Measurements from ENCODE around the gene CENPP.

DNA sequence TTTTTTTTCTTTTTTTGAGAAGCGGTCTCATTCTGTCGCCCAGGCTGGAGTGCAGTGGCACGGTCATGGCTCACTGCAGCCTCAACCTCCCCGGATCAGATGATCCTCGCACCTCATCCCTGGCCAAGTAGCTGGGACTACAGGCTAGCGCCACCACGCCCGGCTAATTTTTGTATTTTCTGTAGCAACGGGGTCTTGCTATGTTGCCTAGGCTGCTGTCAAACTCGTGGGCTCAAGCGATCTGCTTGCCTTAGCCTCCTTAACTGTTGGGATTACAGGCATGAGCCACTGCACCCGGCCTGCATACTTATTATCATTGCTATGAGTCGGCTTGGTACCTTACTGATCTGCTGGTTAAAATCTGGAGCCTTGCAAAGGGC lies 31.5 kb upstream of the CENPP start:
- TF ChIP-seq, protein P1, sequence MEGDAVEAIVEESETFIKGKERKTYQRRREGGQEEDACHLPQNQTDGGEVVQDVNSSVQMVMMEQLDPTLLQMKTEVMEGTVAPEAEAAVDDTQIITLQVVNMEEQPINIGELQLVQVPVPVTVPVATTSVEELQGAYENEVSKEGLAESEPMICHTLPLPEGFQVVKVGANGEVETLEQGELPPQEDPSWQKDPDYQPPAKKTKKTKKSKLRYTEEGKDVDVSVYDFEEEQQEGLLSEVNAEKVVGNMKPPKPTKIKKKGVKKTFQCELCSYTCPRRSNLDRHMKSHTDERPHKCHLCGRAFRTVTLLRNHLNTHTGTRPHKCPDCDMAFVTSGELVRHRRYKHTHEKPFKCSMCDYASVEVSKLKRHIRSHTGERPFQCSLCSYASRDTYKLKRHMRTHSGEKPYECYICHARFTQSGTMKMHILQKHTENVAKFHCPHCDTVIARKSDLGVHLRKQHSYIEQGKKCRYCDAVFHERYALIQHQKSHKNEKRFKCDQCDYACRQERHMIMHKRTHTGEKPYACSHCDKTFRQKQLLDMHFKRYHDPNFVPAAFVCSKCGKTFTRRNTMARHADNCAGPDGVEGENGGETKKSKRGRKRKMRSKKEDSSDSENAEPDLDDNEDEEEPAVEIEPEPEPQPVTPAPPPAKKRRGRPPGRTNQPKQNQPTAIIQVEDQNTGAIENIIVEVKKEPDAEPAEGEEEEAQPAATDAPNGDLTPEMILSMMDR (IDR thresholded peaks at IDR 0.05) = no peak
- TF ChIP-seq POLR2A (IDR thresholded peaks at IDR 0.05) (no peak), POLR2AphosphoS5 (IDR thresholded peaks at IDR 0.05; ENCODE audit: insufficient read depth in 1 of 2, low read depth in 1 of 2) (no peak)

Data from vagina (tissue), 2 donors.